ENCODE measurements around the gene IL6R.
A peak's percentile ranks its signal among the peaks of the same experiment; 100 is the strongest.
"Not testable (repeated sequence)": the region's sequence is repeated elsewhere in the genome, so short reads cannot be mapped to it uniquely, and the experiment has no call there.

Gene IL6R

DNA sequence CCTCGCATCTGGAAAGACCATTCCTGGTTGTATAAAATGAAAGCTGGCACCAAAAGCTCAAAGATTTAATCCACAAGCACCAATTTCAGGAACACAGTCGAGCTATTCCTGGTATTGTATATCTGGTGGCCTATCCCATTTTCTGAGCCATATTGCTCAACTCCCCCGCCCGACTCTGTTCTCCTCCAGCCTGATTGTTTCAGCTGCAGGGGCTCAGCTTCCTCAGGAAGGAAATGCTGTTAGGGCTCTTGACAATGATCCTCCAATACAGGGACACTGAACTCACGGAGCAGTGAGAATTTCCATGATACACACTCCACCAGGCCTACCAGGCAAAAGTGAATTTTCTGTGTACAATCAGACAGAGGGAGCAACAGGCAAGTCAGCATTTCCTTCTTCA, 80.0 kb downstream of the IL6R start:
- no peak for DNase-seq

DNA sequence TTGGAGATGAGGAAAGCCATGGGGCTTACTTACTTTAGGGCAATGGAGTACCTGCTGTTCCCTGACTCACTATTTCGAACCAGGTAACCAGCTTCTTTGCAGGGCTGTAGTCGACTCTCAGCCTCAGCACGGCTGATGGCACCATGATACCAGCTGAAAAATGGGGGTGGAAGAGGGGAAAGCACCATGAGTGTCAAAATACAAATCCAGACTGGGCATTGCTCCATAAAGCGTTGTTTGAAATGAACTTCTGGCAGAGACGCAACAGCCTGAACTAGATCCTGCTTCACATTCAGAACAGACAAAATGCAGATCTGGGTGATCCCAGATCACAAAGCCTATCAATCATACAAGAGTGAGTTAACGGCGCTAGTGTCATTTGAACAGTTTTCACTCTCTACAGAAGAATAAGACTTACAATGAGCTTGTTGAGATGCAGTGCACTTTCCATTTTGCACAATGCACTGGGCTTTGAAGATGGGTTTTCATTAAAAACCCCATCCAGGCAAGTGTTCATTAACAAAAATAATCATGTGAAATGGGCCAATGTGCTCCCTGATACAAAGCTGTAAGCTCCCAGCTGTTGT, 80.9 kb downstream of the IL6R start:
- no peak for DNase-seq

DNA sequence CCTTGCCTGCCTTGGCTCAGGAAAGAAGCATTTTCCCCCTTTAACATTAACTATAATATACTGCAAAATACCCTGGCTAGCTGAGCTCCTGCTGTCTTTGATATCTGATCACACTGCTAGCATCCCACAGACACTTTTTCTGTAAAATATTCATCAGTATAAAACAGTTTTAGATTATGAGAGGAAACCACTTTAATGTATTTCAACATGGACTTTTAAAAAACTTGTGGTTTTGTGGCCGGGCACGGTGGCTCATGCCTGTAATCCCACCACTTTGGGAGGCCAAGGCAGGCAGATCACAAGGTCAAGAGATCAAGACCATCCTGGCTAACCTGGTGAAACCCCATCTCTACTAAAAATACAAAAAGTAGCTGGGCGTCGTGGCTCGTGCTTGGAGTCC, 81.6 kb downstream of the IL6R start:
- not testable (repeated sequence) for DNase-seq

DNA sequence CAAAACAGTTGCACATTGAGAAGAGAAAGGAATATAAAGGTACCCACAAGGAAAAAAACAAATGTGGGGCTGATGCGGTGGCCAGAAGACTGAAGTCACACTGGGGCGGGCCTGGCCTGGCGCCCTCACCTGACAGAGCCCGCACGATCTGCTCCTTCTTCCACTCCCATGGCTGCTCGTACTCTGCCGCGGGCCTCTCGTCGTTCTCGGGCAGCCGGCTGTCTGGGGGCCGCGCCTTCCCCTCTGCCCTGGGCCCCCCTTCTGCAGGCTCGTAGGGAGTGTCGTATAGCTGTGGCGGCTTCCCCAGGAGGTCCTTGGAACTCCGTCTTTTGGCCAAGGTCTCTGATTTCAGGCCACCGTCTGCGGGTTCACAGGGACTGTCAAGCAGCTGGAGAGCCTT, 83.8 kb downstream of the IL6R start:
- no peak for DNase-seq

DNA sequence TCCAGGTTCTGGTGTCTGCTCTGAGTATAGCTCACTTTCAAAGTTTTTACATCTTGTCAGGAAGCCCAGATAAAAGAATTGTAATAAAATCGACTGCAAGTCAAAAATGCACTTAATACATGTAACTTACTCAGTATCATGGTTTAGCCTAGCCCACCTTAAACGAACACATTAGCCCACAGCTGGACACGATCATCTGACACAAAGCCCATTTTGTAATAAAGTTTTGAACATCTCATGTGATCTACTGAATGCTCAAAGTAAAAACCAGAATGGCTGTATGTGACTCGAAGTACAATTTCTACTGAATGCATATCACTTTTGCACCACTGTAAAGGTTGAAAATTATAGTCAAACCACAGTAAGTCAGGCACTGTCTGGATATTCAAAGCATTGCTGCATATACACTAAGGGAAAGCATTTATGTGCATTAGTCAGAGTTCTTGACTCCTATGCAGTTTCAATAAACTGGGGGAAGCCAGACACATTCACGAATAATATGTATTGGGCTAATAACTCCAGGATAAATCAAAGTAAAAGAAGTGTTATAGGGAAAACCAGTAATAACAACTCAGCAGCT, 84.6 kb downstream of the IL6R start:
- no peak for DNase-seq

DNA sequence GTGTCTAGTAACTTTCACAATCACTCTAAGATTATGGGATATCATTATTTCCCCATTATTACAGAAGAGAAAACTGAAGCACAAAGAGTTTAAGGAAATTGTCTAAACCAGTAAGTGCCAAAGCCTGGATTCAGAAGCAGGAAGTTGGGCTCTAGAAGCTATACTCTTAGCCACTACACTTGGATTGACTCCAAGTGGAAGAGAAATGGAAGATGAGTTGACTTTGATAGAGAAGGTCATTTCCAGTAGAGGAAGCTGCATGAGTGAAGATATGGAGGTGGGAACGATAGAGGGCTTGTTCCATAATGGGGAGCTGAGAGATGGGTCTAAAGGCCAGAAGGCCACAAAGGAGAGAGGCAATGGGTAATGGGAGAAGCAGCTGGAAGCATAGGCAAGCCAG, 85.2 kb downstream of the IL6R start:
- no peak for DNase-seq

DNA sequence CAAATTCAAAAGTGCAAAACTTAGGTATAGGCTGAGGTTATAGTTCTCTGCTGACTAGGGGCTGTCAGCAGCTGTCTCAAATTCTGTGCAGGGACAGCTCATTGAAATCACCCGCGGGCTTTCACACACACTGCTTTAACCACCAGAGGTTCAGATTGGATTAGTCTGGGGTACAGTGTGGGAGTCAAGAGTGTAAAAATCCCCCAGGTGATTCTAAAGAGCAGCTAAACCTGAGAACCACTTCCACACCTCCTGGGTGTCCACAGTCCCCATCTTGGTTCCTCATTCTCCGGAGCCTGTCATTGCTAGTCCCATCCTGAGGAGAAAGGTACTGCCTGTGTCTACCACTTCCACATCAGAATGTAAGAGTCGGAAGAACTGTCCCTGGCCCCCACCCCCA, 87.0 kb downstream of the IL6R start:
- DNase-seq = no peak

DNA sequence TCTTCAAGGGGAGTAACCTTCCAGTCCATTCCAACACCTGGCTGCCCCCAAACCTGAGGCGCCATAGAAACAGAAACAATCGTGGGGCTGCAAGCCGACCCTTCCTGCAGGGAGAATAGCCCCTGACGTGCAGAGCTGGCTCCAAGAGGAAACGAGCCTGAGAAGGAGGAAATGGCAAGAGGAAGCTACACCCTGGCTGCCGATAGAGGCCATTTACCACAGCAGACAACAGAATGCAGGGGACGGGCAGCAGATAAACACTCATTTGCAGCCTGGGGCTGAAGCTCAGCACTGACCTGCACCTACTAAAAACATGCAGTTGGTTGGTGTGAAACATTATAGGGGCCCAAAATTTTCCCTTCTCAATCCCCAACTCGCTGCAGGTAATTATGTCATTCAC, 88.1 kb downstream of the IL6R start:
- no peak for DNase-seq

DNA sequence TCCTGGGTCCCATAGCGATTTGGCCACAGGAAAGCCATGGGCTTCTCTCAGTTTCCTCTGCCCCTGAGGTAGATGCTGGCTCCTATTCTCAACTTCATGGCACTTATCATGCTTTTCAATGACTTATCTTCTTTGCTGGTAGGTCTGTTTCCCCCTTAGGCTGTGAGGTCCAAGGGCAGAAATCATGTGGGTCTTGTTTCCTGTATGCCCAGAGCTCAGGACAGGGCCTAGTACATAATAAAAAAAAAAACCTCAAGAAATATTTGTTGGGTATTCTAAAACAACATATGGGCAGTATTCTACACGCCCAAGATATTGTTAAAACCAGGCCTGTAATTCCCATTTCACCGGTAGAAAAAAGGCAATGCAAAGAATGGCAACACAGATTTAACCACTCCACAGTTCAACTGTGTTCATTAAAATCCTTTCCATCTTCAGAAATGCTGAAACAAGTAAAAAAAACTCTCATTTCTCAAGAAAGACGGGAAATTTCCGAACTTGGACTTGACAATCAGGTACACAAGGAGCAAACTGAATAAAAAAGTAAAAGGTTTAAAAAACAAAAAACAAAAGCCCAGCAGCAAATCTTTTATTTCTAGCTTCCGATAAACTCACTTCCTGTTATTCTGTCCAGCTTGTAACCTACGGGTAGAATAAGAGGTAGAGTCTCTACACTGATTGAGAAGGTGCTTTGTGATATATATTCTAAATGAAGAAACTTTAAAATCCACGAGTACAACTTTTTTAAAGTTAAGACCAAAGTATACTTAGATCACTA, 90.5 kb downstream of the IL6R start:
- no peak for DNase-seq

DNA sequence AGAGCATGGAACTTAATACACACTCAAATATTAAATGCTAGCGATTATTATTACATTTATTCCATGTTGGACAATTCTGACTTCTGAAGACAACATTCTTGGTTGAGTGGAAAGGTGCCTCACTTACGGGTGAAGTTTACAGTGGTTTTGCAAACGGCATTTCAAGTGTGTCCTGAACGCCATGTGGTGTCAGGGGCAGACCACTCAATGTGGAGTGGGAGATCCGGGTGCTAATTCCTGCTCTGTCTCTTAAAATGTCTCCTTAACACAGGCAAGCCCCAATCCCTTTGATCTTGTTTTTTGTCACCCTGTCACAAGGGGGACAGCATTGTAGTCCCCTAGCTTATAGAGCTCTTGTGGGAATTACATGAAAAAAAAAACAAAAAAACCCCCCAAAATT, 91.2 kb downstream of the IL6R start:
- DNase-seq = no peak

DNA sequence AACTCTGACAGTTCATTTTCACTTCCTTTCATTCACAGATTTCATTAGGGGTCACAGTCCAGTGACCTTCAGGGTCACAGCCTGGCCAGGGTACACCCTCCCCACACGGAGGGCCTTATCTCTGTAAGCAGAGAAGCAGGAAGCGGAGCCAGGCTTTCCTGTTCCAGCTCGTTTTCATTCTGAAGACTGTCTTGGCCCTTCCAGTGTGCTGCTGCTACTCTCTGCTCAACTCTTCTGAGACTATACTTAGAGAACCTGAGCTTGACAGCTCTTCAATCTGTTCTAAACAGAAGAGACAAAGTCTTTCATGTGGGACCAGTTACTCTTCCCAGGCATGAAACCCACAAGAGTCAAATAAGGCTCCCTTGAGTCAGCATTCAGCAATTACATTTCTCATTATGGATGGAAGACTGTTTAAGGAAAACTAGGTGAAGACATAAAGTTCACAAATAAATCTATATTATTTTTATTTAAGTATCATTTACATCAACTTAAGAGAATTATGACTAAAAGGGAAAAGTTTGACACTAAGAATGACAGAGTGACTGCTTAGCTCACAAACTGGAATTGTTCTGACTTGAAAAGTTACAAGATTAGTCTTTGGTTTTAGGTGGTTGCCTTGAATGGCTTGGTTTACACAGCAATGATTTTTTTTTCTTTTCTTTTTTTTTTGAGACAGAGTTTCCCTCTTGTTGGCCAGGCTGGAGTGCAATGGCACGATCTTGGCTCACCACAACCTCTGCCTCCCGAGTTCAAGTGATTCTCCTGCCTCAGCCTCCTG, 92.1 kb downstream of the IL6R start:
- no peak for DNase-seq

DNA sequence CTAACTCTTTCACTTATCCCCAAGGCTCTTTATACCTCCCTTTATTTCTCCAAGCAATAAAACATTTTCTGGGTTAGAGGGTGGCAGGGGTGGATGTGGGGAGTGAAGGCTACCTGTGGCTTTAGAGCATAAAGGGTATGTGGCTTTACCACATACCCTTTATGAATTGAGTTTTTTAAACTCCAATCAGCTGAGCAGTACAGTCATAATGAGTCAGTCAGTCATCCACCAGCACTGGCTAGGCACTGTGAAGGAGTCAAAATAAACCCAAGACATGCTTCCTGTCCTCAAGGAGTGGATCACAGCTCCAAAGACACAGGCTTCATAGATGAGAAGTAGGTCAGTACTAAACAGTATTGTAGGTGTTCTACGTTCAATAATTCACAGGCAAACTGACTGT, 94.3 kb downstream of the IL6R start:
- DNase-seq = no peak

DNA sequence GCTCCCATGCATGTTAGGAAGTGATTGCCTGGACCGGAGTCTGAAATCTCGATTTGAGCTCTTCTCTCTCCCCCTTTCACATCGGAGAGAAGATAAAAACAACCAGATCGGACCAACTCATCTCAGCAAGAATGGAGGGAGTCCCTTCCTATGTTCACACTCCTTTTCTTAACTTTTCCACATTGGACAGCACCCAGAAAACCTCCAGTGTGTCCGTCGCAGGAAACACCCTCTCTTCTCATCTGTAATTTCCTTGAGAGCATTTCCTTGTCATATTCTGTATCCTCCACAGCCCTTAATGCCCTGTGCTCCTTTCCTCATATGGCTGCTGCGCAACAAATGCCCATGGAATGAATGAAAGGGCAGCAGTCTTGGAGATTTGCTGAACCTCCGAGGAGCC, 95.4 kb downstream of the IL6R start:
- DNase-seq = no peak

DNA sequence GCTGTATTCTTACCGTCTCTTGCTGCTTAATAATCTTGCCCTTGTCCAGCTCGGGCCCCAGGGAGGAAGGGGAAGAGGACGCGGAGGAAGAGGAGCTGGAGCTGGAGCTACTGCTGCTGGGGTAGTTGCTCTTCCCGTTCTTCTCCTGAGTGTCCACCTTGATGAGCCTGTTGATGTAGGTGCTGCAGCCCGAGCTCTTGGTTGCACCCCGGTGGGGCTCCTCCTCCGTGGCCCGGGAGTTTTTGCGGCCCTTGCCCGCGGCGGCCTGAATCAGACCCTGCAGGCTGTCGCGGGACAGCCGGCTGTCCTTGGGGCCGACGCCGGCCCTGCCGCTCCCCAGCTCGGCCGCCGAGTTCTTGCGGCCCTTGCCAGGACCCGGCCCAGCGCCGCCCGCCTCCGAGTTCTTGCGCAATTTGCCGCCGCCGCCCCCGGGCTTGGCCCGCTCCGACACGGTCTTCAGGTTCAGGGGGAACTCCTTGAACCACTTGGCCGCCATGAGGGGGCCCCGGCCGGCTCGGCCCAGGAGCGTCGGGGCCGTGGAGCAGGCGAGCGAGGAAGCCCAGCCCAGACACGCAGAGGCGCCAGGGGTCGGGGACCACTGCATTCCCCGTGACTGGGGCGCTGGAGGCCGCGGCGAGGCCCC, 96.4 kb downstream of the IL6R start:
- no peak for DNase-seq

DNA sequence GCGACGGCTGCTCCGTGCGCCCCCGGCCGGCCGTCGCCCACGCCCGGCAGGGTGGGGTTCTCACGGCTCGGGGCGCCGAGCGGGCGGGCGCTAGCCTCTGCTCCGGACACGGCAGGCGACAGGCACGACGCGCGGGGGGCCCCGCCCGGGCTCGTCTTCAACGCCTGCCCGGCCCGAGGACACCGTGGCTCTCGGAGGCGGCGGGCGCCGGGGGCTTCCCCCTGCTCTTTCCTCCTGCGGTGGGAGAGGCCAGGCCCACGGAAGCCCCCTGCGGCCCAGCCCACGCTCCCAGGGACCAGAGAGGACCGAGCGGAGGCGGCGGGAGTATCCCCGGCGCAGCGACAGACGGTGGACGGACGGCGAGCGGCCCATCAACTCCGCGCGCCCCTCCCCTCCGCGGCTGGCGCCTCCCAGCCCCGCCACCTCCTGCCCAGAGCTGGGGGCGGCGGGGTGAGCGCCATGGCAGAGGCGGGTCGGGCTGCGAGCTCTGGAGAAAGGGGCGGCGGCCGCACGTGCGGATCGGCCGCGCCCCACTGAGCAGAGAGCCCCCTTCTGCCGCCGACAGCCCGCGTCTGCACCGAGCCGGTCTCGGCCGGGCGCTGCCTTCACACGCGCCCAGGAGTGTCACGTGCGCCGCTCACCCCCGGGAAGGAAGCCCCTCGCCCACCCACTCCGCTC, 97.1 kb downstream of the IL6R start, which contains the start of the genes SHE and TDRD10:
Gene SHE (minus strand): TSS at position 347 of the 678 bp plus-strand sequence. CDS start 386 bp downstream, outside the sequence.
Gene TDRD10 (plus strand): TSS at position 154 of the 678 bp plus-strand sequence. CDS start 4,685 bp downstream, outside the sequence.
- peak; percentile 28 for DNase-seq

DNA sequence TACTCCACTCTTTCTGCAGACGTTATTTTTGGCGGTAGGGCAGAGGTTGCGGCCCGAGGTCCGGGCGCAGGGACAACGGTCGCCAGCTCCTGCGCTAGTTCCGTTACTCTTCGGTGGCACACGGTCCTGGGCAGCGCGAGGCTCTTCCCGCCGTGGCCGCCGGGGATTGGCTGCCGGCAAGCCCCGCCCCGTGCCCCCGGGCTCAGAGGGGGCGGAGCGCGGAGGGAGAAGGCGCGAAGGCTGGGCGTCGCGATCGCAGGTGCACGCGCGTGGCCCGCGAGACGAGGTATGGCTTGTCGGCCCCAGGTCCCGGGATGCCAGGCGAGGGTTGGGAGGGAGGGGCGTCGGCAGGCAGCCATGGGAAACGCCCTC, 97.6 kb downstream of the IL6R start:
- DNase-seq = no peak

DNA sequence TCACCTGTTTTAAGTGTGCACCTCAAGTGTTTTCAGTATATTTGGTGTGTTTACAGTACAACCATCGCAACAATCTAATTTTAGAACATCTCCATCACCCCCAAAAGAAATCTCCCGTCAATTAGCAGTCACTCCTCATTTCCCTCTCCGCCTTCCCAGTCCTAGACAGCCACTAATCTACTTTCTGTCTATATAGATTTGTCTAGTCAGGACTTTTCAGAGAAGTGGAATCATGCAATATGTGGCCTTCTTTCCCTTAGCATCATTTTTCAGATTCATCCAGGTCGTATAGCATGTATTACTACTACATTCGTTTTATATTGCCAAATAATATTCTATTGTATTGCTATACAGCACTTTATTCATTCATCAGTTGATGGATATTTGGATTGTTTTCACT, 98.8 kb downstream of the IL6R start:
- DNase-seq = no peak

DNA sequence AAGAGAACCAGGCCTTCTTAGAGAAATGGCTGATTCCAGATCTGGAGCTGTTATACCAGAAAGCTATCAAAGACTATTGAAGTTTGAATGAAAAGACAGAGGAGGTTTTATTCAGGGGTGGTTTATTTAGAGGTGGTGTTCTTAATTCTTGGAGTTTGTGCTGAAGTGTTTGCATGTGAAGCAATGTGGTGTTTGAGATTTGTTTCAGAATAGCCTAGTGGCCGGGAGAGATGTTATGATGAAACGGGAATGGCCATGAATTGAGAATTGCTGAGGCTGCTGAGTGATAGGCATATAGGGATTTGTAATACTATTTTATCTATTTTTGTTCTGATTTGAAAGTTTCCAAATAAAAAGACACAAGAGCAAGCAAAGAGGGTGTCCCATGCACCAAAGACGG, 107.6 kb downstream of the IL6R start:
- DNase-seq = no peak

DNA sequence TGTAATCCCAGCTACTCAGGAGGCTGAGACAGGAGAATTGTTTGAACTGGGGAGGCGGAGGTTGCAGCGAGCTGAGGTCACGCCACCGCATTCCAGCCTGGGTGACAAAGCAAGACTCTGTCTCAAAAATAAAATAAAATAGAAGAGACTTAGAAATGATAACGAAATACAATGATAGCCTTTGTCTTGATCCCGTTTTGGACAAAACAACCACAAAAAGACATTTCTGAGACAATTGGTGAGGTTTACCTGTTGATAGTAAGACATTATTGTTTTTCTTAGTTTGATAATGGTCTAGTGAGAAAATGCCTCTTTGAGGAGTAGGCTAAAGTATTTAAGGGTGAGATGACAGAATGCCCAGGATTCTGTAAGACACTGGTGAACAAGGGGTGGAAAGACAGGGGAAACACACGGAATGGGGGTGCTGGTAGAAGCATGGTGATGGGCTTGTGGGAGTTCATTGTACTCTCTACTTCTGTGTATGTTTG, 109.0 kb downstream of the IL6R start:
- no peak for DNase-seq

DNA sequence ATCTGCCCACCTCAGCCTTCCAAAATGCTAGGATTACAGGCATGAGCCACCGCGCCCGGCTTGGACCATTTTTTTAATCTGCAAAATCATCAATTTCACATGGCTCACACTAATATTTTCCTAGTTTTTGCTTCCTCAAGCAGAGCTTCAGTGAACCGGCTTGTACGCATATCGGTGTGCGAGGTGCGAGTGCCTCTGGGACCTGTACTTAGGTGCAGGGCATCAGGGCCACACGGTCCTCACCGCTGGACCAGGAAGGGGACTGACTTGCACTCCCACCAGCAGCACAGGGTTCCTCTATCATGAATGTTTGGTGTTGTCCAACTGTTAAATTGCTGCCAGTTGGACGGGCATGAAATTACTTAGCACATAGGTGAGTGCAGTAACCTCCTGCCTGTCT, 112.5 kb downstream of the IL6R start:
- DNase-seq = no peak
